SK-N-SH treated with all-trans-retinoic acid at 6 μM for 48 hours (cell line): ENCODE results near the gene COL6A2.

ENCODE experiments used
- BACH2 ChIP-seq: fragments of 250-450 bp; sonication (Bioruptor Pico); IDR thresholded peaks from 2 replicates; pipeline ENCODE4 v1.9.0; 2021; ENCODE audit warnings: mild to moderate bottlenecking, borderline replicate concordance
- ESRRG ChIP-seq: fragments of 250-450 bp; sonication (Bioruptor Pico); IDR thresholded peaks from 2 replicates; pipeline ENCODE4 v1.6.1; 2021; ENCODE audit warnings: mild to moderate bottlenecking
- RARB ChIP-seq: fragments of 250-450 bp; sonication (Bioruptor Pico); IDR thresholded peaks from 2 replicates; pipeline ENCODE4 v1.8.0; 2021; ENCODE audit warnings: mild to moderate bottlenecking, moderate library complexity
- ZC3H10 ChIP-seq: fragments of 250-450 bp; sonication (Bioruptor Pico); IDR thresholded peaks from 2 replicates; pipeline ENCODE4 v1.5.1; 2021; ENCODE audit warnings: mild to moderate bottlenecking, moderate library complexity
- ZNF565 ChIP-seq: fragments of 450-650 bp; formaldehyde crosslinking; conservative IDR thresholded peaks from 2 replicates; pipeline ENCODE4 v1.5.0; 2020; ENCODE audit warnings: low read depth, mild to moderate bottlenecking, moderate library complexity
- TF ChIP-seq, protein P1 (sequence below): fragments of 250-450 bp; sonication (Bioruptor Pico); IDR thresholded peaks from 2 replicates; pipeline ENCODE4 v1.5.1; 2021; ENCODE audit warnings: mild to moderate bottlenecking, moderate library complexity
- TF ChIP-seq, protein P2 (sequence below): fragments of 250-450 bp; sonication (Bioruptor Pico); IDR thresholded peaks from 2 replicates; pipeline ENCODE4 v1.8.0; 2020; ENCODE audit warnings: mild to moderate bottlenecking, moderate library complexity, borderline replicate concordance

DNA sequence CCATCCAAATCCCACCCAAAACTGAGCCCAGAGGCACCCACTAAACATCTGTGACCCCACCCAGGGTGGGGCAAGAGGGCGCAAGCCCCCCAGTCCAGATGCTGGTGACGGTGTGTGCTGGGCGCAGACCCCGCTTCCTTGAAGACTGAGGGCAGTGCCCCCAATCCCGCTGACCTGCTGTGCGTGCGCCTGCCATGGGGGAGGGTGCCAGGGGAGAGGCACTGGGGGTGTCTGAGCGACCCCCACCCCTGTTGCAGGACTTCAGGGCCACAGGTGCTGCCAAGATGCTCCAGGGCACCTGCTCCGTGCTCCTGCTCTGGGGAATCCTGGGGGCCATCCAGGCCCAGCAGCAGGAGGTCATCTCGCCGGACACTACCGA is 13.3 kb downstream of the COL6A2 start:
- TF ChIP-seq, protein P1, sequence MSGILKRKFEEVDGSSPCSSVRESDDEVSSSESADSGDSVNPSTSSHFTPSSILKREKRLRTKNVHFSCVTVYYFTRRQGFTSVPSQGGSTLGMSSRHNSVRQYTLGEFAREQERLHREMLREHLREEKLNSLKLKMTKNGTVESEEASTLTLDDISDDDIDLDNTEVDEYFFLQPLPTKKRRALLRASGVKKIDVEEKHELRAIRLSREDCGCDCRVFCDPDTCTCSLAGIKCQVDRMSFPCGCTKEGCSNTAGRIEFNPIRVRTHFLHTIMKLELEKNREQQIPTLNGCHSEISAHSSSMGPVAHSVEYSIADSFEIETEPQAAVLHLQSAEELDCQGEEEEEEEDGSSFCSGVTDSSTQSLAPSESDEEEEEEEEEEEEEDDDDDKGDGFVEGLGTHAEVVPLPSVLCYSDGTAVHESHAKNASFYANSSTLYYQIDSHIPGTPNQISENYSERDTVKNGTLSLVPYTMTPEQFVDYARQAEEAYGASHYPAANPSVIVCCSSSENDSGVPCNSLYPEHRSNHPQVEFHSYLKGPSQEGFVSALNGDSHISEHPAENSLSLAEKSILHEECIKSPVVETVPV = no peak
- TF ChIP-seq RARB (no peak), ZNF565 (CRISPR knock-in tag) (no peak), BACH2 (no peak), ESRRG (CRISPR knock-in tag) (no peak), ZC3H10 (no peak)
- TF ChIP-seq, protein P2, sequence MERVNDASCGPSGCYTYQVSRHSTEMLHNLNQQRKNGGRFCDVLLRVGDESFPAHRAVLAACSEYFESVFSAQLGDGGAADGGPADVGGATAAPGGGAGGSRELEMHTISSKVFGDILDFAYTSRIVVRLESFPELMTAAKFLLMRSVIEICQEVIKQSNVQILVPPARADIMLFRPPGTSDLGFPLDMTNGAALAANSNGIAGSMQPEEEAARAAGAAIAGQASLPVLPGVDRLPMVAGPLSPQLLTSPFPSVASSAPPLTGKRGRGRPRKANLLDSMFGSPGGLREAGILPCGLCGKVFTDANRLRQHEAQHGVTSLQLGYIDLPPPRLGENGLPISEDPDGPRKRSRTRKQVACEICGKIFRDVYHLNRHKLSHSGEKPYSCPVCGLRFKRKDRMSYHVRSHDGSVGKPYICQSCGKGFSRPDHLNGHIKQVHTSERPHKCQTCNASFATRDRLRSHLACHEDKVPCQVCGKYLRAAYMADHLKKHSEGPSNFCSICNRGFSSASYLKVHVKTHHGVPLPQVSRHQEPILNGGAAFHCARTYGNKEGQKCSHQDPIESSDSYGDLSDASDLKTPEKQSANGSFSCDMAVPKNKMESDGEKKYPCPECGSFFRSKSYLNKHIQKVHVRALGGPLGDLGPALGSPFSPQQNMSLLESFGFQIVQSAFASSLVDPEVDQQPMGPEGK = no peak
